GM19455 (cell line): Measurements from ENCODE around the gene PCK2.

Experiments used
- ATAC-seq: cut with Tn5 transposase; IDR thresholded peaks from one replicate; pipeline ENCODE4 v1.9.1; 2021; ENCODE audit not compliant: unreplicated experiment

Gene PCK2

GRCh38 chr14:24114532-24115421 lies 20.7 kb downstream of the PCK2 start, which contains the start of the genes DCAF11 and NRL:
Gene DCAF11 (plus strand): TSS chr14:24114777. CDS start chr14:24115595, 818 bp downstream.
Gene NRL (minus strand): TSS chr14:24114949. CDS start chr14:24082848, 32,101 bp downstream.
- ATAC-seq = peak; percentile 89

GRCh38 chr14:24115422-24116127 lies 21.5 kb downstream of the PCK2 start:
- ATAC-seq = no peak

- no peak for ATAC-seq
Observed at GRCh38 chr14:24116128-24116814, 22.2 kb downstream of the PCK2 start.

GRCh38 chr14:24117179-24117578 lies 23.1 kb downstream of the PCK2 start:
- no peak for ATAC-seq

GRCh38 chr14:24119691-24120090 lies 25.6 kb downstream of the PCK2 start:
- no peak for ATAC-seq

GRCh38 chr14:24121210-24121609 lies 27.1 kb downstream of the PCK2 start:
- ATAC-seq = no peak

- no peak for ATAC-seq
Observed at GRCh38 chr14:24122416-24122815, 28.3 kb downstream of the PCK2 start.

GRCh38 chr14:24122898-24123297 lies 28.8 kb downstream of the PCK2 start:
- ATAC-seq = no peak

GRCh38 chr14:24123424-24124417 lies 29.6 kb downstream of the PCK2 start:
- no peak for ATAC-seq

- ATAC-seq = no peak
Observed at GRCh38 chr14:24126939-24127338, 32.8 kb downstream of the PCK2 start.

GRCh38 chr14:24127673-24128072 lies 33.6 kb downstream of the PCK2 start:
- ATAC-seq = no peak

GRCh38 chr14:24129410-24129998 lies 35.4 kb downstream of the PCK2 start:
- no peak for ATAC-seq

GRCh38 chr14:24130380-24130716 lies 36.2 kb downstream of the PCK2 start, which contains the start of gene FITM1:
Gene FITM1 (plus strand): TSS chr14:24130659. CDS start chr14:24131564, 905 bp downstream.
- no peak for ATAC-seq

GRCh38 chr14:24130717-24131548 lies 36.8 kb downstream of the PCK2 start:
- ATAC-seq = no peak

- ATAC-seq = no peak
Observed at GRCh38 chr14:24131549-24131966, 37.4 kb downstream of the PCK2 start.

- ATAC-seq = no peak
Observed at GRCh38 chr14:24132061-24132685, 38.1 kb downstream of the PCK2 start.

- no peak for ATAC-seq
Observed at GRCh38 chr14:24132976-24133375, 38.9 kb downstream of the PCK2 start.

GRCh38 chr14:24133735-24134134 lies 39.6 kb downstream of the PCK2 start:
- ATAC-seq = no peak

GRCh38 chr14:24135584-24135833 lies 41.4 kb downstream of the PCK2 start:
- peak; percentile 10 for ATAC-seq
